HepG2 (cell line): Measurements from ENCODE around the gene SPACDR. TPM values are rescaled to one million over a fixed set of nuclear protein-coding genes. Genes with fewer than 3 reads are reported as not detected.
A peak's percentile ranks its signal among the peaks of the same experiment; 100 is the strongest.

Experiments used
- ATAC-seq: fragments of 200-7000 bp; cut with Tn5 transposase; 3 replicates; pipeline ENCODE4 v1.9.1; 2020; ENCODE audit warnings: mild to moderate bottlenecking, moderate library complexity
- BruUV-seq: library from RNA; stranded (reverse); fragments of 400-500 nt; replicated peaks from 2 replicates; lab custom pipeline; 2021; lab: Mats Ljungman, UMichigan
- CTCF ChIA-PET: fragments of 300-600 bp; formaldehyde crosslinking; extraction: SDS; loops from one replicate; lab custom pipeline; 2021; ENCODE audit warnings: low total read pairs, inconsistent platforms, low intra/inter-chr PET ratio; lab: Yijun Ruan, JAX
- POLR2A ChIA-PET: fragments of 350-600 bp; sonication (Branson Sonifier 250); formaldehyde crosslinking; loops from one replicate; lab custom pipeline; 2020; ENCODE audit warnings: antibody characterized with exemption, inconsistent platforms; lab: Yijun Ruan, JAX
- DNase-seq: peaks from one replicate; pipeline ENCODE4 v3.0.0-alpha.2; 2015; ENCODE audit warnings: low spot score
- FAIRE-seq: peaks from 3 replicates; lab custom pipeline; 2011; peaks lifted over from hg19 to GRCh38; lab: Jason Lieb, UNC
- H2AFZ ChIP-seq: one replicate; pipeline ENCODE4 v1.6.1; 2011; ENCODE audit warnings: low read length, inconsistent platforms
- H3K27ac ChIP-seq: fragments of 300-600 bp; 3 replicates; pipeline ENCODE4 v1.8.0; 2011; ENCODE audit warnings: mixed run types, mild to moderate bottlenecking, mixed read lengths, low read length, inconsistent platforms; ENCODE audit not compliant: insufficient read depth; ENCODE audit errors: extremely low read length
- H3K27me3 ChIP-seq, 2 experiments: fragments of 200-600 bp in 1 of 2; 2 replicates in 1 of 2; 3 replicates in 1 of 2; pipeline versions ENCODE4 v1.6.0 to v1.8.0; 2011; ENCODE audit warnings: low read length in 2 of 2, mild to moderate bottlenecking in 2 of 2, moderate library complexity in 2 of 2, inconsistent platforms in 1 of 2; ENCODE audit not compliant: insufficient read depth in 2 of 2, control insufficient read depth in 1 of 2
- H3K36me3 ChIP-seq, 2 experiments: fragments of 200-600 bp in 1 of 2; replicated peaks in 1 of 2; 2 replicates in 1 of 2; 3 replicates in 1 of 2; pipeline versions ENCODE4 v1.5.1 to v1.8.0; 2011; ENCODE audit warnings: low read length in 2 of 2, inconsistent platforms in 1 of 2; ENCODE audit not compliant: insufficient read depth in 2 of 2, control insufficient read depth in 1 of 2
- H3K4me1 ChIP-seq: 2 replicates; pipeline ENCODE4 v1.5.1; 2012; ENCODE audit warnings: low read length, inconsistent platforms; ENCODE audit not compliant: insufficient read depth
- H3K4me2 ChIP-seq: 2 replicates; pipeline ENCODE4 v1.6.0; 2011; ENCODE audit warnings: low read depth, low read length, inconsistent platforms
- H3K4me3 ChIP-seq, 3 experiments: fragments of 200-600 bp in 1 of 3; sonication (generic), shearing (Covaris generic) in 1 of 3; replicated peaks in 1 of 3; 2 replicates each; pipeline ENCODE4 v1.5.1; 2011 to 2016; ENCODE audit warnings: low read length in 3 of 3, inconsistent platforms in 2 of 3, low read depth in 2 of 3, mild to moderate bottlenecking in 2 of 3, control low read depth in 1 of 3, mixed read lengths in 1 of 3; ENCODE audit not compliant: insufficient read depth in 1 of 3
- H3K79me2 ChIP-seq: one replicate; pipeline ENCODE4 v1.6.1; 2011; ENCODE audit warnings: low read length, inconsistent platforms; ENCODE audit not compliant: insufficient read depth
- H3K9ac ChIP-seq: 2 replicates; pipeline ENCODE4 v1.6.0; 2011; ENCODE audit warnings: mild to moderate bottlenecking, low read depth, low read length, inconsistent platforms; ENCODE audit not compliant: insufficient read depth
- H3K9me3 ChIP-seq: 2 replicates; pipeline ENCODE4 v1.5.1; 2012; ENCODE audit warnings: mild to moderate bottlenecking, low read length
- H4K20me1 ChIP-seq: 2 replicates; pipeline ENCODE4 v1.6.0; 2011; ENCODE audit warnings: inconsistent platforms, mild to moderate bottlenecking, low read length, moderate library complexity; ENCODE audit not compliant: insufficient read depth
- GFI1 ChIP-seq: sonication (generic); formaldehyde crosslinking; IDR thresholded peaks from 2 replicates; pipeline ENCODE4 v1.5.0; 2020; ENCODE audit warnings: missing genetic modification reagents, mild to moderate bottlenecking, borderline replicate concordance
- HOXA9 ChIP-seq: sonication (generic); formaldehyde crosslinking; IDR thresholded peaks from 2 replicates; pipeline ENCODE4 v1.8.1; 2022; ENCODE audit warnings: missing genetic modification reagents, mild to moderate bottlenecking, moderate library complexity, borderline replicate concordance
- PCBP2 ChIP-seq: fragments of 200-400 bp; formaldehyde crosslinking; optimal IDR thresholded peaks from 2 replicates; pipeline ENCODE3; 2018; ENCODE audit warnings: low read length, low read depth; ENCODE audit not compliant: poor library complexity, severe bottlenecking
- TBX2 ChIP-seq: sonication (generic); formaldehyde crosslinking; IDR thresholded peaks from 2 replicates; pipeline ENCODE4 v1.5.0; 2020; ENCODE audit warnings: missing genetic modification reagents, mild to moderate bottlenecking, borderline replicate concordance
- ZFP36L2 ChIP-seq: sonication (generic); formaldehyde crosslinking; IDR thresholded peaks from 2 replicates; pipeline ENCODE4 v1.4.0; 2020; ENCODE audit warnings: missing genetic modification reagents
- ZFP82 ChIP-seq: sonication (generic); formaldehyde crosslinking; IDR thresholded peaks from 2 replicates; pipeline ENCODE4 v1.5.1; 2020; ENCODE audit warnings: mild to moderate bottlenecking, missing genetic modification reagents, borderline replicate concordance
- ZMAT3 ChIP-seq: sonication (generic); formaldehyde crosslinking; conservative IDR thresholded peaks from 2 replicates; pipeline ENCODE4 v1.7.0; 2021; ENCODE audit warnings: missing genetic modification reagents
- ZNF713 ChIP-seq: sonication (generic); formaldehyde crosslinking; IDR thresholded peaks from 2 replicates; pipeline ENCODE4 v1.4.0; 2020; ENCODE audit warnings: mild to moderate bottlenecking, missing genetic modification reagents
- in situ Hi-C: cut with HindIII; loops from 2 replicates; pipeline ENCODE4 v1.10.0; 2017; ENCODE audit warnings: low pct_unique_long_range_greater_than_20kb; ENCODE audit not compliant: extremely low pct_ligation_motif_present
- intact Hi-C: fragments of 100-400 bp; cut with micrococcal nuclease; formaldehyde crosslinking; loops from one replicate; pipeline ENCODE4 v1.10.0; 2022; ENCODE audit not compliant: unreplicated experiment
- polyA plus RNA-seq, 8 experiments: library from polyadenylated mRNA; depleted of rRNA in 3 of 8; stranded (reverse) in 7 of 8; unstranded in 1 of 8; fragments of >200 nt; fragmentation: Illumina TruSeq in 4 of 8; extraction: Trizol in 4 of 8; gene quantifications; 2 replicates each; pipeline versions ENCODE4 v1.2.1 to v1.2.3, GENCODE V29; 2011 to 2016; ENCODE audit warnings: low read depth in 4 of 8, missing spikeins in 1 of 8, mixed read lengths in 1 of 8; ENCODE audit not compliant: insufficient read depth in 1 of 8
- total RNA-seq, 5 experiments: library from RNA; depleted of rRNA; stranded (reverse); fragments of >200 nt; fragmentation: Illumina TruSeq; extraction: Trizol; gene quantifications; 2 replicates each; pipeline ENCODE4 v1.2.3, GENCODE V29; 2016; ENCODE audit warnings: low read depth in 1 of 5
- TF ChIP-seq, protein P1 (sequence below): sonication (generic); formaldehyde crosslinking; IDR thresholded peaks from 2 replicates; pipeline ENCODE4 v1.8.1; 2023; ENCODE audit warnings: mild to moderate bottlenecking, missing genetic modification reagents

SPACDR gene
- total and polyA plus RNA-seq, 2 of the 13 experiments (the other 11 are each of a cell fraction or from before 2014, with no cell fraction given) = 0.41 TPM; not detected in 1

DNA sequence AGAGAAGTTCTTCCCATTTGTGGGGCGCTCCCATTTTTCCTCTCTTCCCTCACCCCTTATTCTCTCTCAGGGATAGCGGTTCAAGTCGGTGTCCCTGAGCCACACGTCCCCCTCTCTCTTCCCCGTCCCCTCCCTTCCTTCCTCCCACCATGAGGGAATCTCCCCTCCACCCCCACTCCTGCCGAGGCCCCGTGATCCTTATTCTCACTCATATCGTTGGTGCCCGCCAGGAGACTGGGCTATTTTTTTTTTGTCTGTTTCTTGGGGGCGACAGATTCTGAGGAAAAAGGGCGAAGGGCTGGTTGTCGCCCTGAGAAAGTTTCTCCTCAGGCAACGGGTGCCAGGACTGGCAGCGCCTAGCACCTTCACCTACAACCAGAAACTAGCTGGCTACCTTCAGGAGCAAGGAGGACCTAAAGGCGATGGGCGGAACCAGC lies 36.3 kb downstream of the SPACDR start (continued):
- 0 out of 2 replicates have a peak, but pooled peaks have one; percentile 77 for TF ChIP-seq GFI1 (CRISPR knock-in tag)
- no peak for TF ChIP-seq HOXA9 (CRISPR knock-in tag)
- TF ChIP-seq, protein P1, sequence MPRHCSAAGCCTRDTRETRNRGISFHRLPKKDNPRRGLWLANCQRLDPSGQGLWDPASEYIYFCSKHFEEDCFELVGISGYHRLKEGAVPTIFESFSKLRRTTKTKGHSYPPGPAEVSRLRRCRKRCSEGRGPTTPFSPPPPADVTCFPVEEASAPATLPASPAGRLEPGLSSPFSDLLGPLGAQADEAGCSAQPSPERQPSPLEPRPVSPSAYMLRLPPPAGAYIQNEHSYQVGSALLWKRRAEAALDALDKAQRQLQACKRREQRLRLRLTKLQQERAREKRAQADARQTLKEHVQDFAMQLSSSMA (CRISPR knock-in tag) = no peak
- TF ChIP-seq ZFP36L2 = no peak
- TF ChIP-seq, all 625 proteins: peak for 7

DNA sequence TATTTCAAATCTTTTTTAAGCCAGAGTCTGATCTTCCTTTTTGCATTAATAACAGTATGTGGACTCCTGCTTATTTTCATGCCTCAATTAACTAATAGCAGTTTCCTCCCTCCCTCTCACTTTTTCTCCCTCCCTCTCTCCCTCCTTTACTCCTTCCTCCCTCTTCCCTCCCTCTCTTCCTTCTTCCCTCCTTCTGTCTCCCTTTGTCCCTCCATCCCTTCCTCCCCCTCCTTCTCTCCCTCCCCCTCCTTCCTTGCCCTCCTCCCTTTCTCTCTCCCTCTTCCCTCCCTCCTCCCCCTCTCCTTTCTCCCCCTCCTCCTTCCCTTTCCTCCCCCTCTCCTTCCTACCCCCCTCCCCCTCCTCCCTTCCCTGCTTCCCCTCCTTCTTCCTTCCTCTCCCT lies 37.5 kb downstream of the SPACDR start:
- ChIA-PET CTCF (no interaction called here), POLR2A (no interaction called here)
- H3K9me3 ChIP-seq = no peaks in the 10 kb centered on the region
- H3K27me3 ChIP-seq = no peaks in the 10 kb centered on the region; a peak in 1 of 5 replicates
- in situ Hi-C loops (no loop called here), intact Hi-C loops (no loop called here)
- H3K27ac ChIP-seq = no peak overlapping the region
- no peak for DNase-seq
- H4K20me1 ChIP-seq = no peaks in the 10 kb centered on the region; the same call in 1 of the 2 replicates
- H3K36me3 ChIP-seq = peaks cover 0 to 9% of the 10 kb centered on the region in 2 experiments; a peak in 1 of 5 replicates
- H3K9ac ChIP-seq = no peak overlapping the region
- H3K4me1 ChIP-seq = peaks cover 19% of the 10 kb centered on the region
- TF ChIP-seq PCBP2 (peak; percentile 66), ZNF713 (CRISPR knock-in tag) (no peak), TBX2 (CRISPR knock-in tag) (no peak), ZFP82 (CRISPR knock-in tag) (no peak), ZMAT3 (CRISPR knock-in tag) (no peak)
- no TSS peak for BruUV-seq
- peaks cover 12% of the 10 kb centered on the region for H3K79me2 ChIP-seq
- no peak for ATAC-seq
- FAIRE-seq = no peak
- H3K4me3 ChIP-seq = no peak overlapping the region
- H3K4me2 ChIP-seq = no peak overlapping the region
- no peak overlapping the region for H2AFZ ChIP-seq
